G401 (cell line): ENCODE measurements around the gene NUPR1. TPM values are rescaled to one million over a fixed set of nuclear protein-coding genes. Genes with fewer than 3 reads are reported as not detected.
"Not testable (repeated sequence)": the region's sequence is repeated elsewhere in the genome, so short reads cannot be mapped to it uniquely, and the experiment has no call there.

Experiments used
- DNase-seq: peaks from one replicate; pipeline ENCODE4 v3.0.0-alpha.2; 2015; ENCODE audit warnings: low spot score
- in situ Hi-C: cut with HindIII; loops from 2 replicates; pipeline ENCODE4 v1.10.0; 2016; ENCODE audit warnings: low sequenced_read_pairs, mixed read lengths
- total RNA-seq: library from RNA; depleted of rRNA; stranded (reverse); fragments of >200 nt; shearing (Covaris generic); gene quantifications from 2 replicates; pipeline ENCODE4 v1.2.3, GENCODE V29; 2014

NUPR1 gene
- total RNA-seq, 1 experiment from 2014 or later = 113 TPM

DNA sequence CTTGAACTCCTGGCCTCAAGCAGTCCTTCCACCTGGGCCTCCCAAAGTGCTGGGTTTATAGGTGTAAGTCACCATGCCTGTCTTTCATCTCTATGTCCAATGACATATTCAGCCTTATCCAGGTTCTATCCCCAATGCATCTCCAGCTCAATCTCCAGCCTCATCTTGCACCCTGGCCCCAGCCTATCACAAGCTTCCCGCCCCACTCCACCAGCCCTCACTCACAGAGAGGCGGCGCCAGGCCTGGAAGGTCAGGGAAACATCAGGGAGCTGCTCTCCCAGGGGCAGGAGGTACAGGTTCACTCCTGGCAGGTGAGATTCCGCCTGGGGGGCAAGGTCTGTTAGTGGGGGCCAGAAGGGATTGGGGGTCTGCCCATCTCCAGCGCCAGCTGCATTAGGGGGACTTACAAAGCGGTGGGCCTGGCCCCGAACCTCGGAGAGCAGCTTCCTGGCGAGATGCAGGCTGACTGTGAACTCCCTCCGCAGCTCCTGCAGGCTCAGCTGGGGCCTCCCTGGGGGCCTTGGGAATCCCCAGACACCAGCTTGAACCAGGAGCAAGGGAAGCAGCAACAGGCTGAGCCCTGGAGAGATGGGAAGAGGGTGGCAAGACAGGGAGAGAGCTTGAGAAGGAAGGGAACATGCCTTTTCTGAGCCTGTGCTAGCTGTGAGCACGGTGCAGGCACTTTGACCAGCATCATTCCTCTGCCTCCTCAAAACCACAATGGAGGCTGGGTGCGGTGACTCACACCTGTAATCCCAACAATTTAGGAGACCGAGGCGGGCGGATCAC, 35.1 kb downstream of the NUPR1 start:
- no peak for DNase-seq
- in situ Hi-C loops = no loop called here

DNA sequence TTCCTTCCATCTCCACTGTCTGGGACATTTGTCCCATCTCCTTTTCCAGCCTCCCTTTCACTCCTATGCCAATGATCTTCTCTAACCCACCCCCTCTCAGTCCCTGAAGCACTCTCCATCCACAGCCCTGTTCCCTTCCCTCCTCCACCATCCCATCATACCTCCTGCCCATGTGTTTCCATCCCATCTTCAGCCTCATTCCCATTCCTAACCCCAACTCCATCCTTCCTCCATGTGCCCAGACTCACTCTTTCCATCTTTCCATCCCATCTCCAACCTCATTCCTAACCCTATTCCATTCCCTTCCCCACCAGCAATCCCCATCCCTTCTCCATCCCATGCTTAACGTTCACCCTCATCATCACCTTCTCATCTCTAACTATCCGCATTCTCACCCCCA, 36.5 kb downstream of the NUPR1 start:
- in situ Hi-C loops = no loop called here
- DNase-seq = no peak

DNA sequence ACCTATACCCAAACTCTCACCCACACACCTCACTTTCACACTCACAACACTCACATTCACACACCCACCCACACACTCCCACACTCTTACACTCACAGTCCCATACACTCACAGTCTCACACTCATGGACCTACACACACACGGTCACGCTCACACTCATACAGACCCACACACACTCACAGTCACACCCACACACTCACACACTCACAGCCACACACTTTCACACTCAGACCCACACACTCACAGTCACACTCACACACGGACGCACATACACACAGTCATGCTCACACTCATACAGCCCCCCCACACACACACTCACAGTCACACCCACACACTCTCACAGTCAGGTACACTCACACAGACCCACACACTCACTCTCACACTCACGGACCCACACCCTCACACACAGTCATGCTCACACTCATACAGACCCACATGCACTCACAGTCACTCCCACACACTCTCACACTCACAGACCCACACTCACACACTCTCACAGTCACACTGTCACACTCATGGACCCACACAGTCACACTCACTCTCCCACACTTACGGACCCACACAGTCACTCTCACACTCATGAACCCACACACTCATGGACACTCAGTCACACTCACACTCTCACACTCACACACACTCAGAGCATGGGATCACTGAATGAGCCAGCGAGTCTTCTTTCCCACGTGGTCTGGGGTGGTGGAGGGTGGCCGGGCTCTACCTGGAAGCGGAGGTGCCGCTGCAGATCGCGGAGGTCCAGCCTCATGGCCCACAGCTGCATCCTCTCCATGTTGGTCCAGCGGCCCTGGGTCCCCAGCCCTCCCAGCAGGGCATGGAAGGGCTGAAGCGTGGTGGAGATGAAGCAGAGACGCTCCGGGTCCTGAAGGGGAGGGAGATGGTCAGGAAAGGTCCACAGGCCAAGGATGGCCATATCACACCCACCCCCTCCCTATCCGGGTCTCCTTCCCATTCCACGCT, 37.2 kb downstream of the NUPR1 start:
- in situ Hi-C loops = no loop called here

DNA sequence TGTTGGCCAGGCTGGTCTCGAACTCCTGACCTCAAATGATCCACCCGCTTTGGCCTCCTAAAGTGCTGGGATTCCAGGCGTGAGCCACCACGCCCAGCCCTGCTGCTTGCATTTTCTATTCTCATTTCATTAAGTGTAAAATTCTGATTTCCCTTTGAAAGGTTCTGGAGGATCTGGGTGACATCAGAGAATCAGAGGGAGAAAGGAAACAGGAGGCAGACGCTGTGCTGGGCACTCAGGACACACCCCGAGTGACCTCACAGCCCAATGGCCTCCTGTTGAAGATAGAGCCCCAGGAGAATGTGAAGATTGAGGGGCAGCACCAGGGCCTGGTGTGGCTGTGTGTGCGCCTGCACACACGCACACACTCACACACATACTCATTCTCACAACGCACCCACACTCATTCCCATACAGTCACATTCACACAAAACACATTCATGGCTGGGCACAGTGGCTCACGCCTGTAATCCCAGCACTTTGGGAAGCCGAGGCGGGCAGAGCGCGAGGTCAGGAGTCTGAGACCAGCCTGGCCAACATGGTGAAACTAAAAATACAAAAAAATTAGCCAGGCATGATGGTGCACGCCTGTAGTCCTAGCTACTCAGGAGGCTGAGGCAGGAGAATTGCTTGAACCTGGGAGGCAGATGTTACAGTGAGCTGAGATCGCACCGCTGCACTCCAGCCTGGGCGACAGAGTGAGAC, 38.1 kb downstream of the NUPR1 start:
- in situ Hi-C loops, DNase-seq: not testable (repeated sequence)

More for the DNA sequence above, 37.2 kb downstream of the NUPR1 start:
- DNase-seq = no peak

DNA sequence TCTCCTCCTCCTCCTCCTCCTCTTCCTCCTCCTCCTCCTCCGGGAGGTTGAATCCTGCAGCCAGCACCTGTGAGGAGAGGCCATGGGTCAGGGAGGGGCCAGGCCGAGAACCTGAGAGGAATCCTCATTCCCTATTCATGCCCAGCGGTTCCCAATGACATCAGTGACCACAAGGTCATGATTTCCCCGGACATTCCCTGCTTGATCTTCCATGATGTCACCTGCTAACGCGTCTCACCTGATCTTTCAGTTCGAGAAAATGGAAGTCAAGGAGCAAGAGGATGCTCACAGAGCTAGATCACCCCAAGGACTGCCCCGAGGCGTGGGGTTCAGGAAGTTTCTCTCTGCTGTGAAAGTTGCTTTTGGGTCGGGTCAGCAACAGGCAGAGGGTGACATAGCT, 38.9 kb downstream of the NUPR1 start:
- in situ Hi-C loops = no loop called here

DNA sequence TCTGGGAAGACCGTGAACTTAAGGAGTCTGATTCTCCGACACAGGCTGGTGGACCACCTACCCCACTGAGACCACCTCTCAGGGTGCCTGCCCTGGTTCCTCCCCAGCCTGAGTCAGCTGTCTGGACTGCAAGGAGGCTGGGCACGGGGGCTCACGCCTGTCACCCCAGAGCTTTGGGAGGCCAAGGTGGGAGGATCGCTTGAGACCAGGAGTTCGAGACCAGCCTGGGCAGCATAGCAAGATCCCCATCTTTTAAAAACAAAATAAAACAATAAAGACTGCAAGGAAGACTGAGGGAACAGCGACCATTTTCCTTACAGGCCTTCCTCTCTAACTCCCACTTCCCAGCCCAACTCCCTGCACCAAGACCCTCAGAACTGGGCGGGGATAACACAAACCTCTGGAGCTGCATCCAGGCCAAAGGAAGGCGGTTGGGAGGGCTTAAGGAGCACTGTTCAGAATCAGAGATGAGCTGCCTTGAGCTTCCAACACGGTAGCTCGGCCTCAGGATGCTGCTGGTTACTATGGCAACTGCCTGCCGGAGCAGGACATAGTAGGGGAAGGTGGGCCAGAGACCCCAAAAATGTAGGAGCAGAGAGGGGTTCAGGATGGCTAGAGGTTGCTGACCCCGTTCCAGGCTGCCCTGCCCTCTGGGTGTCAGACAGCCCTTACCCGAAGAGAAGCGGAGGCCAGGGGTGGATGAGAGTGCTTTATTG, 40.0 kb downstream of the NUPR1 start:
- no peak for DNase-seq
- in situ Hi-C loops = no loop called here

More for the DNA sequence above, 38.9 kb downstream of the NUPR1 start:
- DNase-seq = no peak

DNA sequence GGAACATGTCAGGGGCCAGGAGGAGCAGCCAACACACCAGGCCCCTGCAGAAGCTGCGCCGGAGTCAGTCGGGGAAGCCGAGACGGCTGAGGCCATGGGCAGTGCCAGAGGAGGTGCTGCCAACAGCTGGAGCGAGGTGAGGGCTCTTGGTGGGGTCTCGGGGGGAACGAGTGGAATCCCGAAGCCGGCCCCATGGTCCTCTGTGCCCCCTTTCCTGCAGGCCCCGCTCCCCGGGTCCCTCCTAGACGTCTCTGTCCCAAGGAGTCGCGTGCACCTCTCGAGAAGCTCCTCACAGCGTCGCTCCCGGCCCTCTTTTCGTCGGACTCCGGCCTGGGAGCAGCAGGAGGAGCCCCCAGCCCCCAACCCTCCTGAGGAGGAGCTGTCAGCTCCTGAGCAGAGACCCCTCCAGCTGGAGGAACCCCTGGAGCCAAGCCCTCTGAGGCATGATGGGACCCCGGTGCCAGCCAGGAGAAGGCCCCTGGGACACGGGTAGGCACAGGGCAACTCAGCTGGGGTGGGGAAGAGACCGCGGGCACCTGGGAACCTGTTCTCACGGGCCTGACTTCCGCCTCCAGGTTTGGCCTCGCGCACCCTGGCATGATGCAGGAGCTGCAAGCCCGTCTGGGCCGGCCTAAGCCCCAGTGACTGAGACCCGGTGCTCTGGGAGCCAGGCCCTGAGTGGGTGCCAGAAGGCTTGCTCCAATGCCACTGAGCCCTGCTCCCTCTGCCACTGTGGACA, 40.7 kb downstream of the NUPR1 start:
- DNase-seq = no peak
- in situ Hi-C loops = no loop called here

DNA sequence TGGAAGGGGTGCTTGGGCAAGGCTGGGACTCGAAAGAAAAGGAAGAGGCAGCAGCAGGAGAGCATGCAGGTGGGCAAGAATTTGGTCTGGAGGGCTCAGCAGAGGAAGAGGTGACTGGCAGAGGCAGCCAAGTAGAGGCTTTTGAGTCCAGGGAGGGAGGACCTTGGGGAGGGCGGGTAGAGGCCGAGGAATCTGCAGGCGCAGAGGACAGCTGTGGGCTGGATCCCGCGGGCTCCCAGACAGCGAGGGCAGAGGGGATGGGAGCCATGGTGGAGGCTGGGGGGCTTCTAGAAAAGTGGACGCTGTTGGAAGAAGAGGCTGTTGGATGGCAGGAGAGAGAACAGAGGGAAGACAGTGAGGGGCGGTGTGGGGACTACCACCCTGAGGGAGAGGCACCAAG, 41.4 kb downstream of the NUPR1 start:
- in situ Hi-C loops = no loop called here

DNA sequence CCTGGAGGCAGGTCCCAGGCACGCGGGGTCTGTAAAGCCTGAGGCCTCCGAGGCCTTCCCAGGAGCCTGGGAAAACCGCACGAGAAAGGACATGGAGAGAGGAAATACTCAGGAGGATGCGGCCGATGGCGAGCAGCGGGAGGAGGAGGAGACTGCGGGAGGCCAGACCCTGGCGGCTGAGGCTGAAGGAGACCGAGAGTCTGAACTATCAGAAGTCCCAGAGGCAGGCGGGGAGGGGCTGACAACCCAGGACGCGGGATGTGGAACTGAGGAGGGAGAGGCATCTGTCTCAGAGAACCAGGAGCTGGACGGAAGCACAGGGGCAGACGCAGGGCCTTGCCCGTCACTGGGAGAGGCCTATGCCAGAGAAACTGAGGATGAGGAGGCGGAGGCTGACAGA, 41.9 kb downstream of the NUPR1 start:
- DNase-seq = no peak
- in situ Hi-C loops = no loop called here

More for the DNA sequence above, 41.4 kb downstream of the NUPR1 start:
- no peak for DNase-seq

DNA sequence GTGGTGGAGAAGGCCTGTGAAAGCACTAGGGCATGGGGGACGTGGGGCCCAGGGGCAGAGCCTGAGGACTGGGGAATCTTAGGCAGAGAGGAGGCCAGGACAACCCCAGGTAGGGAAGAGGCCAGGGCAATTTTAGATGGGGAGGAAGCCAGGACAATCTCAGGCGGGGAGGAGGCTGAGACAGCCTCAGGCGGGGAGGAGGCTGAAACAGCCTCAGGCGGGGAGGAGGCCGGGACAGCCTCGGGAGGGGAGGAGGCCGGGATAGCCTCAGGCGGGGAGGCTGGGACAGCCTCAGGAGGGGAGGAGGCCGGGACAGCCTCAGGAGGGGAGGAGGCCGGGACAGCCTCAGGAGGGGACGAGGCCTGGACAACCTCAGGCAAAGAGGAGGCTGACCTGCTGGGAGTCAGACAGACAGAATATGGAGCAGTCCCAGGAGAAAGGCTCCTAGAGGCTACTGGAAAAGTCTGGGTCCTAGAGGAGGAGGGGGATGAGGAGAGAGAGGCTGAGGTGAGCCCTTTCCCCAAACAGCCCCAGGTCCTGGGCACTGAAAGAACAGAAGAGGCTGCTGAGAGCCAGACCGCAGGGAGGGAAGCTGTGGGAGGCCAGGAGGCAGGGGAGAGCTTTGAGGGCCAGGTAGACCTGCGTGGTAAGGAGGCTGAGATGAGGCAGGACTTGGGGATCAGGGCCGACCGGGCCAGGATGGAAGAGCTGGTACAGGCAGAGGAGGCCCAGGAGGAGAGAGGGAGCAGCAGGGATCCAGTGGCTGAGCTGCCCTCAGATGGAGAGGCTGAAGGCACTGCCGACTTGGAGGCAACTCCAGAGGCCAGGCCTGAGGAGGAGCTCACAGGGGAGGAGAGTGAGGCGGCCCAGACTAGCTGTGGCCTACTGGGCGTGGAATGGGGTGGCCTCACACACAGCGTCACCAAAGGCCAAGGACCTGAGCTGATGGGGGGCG, 42.7 kb downstream of the NUPR1 start:
- DNase-seq = no peak
- in situ Hi-C loops = no loop called here

DNA sequence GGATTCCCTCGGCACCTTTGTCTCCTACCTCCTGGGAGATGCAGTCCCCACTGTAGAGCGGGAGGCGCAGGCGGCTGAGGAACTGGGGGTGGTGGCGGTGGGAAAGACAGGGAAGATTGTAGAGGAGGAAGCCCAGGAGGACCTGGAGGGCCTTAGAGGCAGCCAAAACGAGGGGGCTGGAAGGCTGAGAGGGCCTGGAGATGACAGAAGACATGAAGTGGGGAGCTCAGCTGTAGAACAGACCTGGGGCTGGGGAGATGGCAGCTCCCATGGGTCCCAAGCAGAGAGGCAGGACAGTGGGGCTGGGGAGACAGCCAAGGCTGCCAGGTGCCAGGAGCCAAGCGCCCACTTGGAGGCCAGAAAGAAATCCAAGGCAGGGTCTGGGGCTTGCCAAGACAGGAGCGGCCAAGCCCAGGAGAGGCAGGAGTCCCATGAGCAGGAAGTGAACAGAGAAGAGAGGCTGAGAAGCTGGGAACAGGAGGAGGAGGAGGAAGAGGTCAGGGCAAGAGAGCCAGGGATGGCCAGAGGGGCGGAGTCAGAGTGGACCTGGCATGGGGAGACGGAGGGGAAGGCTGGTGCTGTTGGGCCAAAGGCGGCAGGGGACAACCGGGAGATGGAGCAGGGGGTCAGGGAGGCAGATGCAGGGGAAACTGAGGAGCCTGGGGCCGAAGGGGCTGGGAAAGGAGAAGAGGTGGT, 43.5 kb downstream of the NUPR1 start:
- peak; percentile 12 for DNase-seq
- in situ Hi-C loops = no loop called here

DNA sequence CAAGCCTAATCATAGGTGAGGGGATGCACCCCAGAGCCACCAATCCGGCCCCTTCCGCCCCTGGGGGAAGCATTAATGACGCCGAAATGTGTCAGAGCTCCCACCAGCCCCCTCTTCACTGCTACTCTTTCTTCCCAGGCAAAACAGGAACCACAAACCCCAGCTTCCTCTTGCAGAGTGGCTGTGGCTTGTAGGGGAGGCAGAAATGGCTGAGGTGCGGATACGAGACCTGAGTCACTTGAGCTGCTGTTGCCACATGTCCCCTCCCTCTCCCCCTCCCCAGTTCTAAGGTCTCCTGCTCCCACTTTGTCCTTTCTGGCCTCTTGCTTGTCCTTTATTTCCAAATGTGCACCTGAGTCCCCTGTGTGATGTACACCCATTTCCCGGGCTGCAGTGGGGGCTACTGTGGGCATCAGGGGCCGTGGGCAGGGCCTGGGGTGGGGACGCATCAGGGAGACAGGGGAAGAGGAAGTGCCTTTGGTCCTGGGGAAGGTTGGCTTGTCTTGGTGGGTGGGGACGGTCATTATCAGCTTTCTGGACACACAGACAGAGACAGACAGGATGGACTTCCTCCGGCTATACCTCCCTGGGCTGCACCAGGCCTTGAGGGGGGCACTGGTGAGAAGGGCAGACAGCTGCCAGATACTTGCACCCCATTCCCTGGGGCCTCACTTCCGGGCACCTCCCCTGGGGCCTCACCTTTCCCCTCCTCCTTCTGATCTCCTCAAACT, 44.5 kb downstream of the NUPR1 start, which contains the start of gene APOBR:
Gene APOBR, plus strand, starts transcription at position 523 of the 731 bp plus-strand sequence. Its CDS starts 39 bp downstream, at position 562.
- in situ Hi-C loops = no loop called here
- no peak for DNase-seq

DNA sequence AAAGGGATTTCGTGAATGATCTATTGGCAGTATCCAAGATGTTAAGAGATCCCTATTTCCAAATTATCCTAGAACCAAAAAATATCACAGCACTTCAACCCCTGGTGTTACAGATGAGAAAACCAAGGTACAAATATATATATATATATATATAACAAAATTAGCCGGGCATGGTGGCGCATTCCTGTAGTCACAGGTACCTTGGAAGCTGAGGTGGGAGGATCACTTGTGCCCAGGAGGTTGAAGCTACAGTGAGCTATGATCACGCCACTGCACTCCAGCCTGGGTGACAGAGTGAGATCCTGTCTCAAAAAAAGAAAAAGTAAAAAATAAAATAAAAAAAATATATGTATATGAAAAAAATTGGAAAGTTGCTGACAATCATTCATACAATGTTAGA, 46.3 kb downstream of the NUPR1 start:
- in situ Hi-C loops = no loop called here

DNA sequence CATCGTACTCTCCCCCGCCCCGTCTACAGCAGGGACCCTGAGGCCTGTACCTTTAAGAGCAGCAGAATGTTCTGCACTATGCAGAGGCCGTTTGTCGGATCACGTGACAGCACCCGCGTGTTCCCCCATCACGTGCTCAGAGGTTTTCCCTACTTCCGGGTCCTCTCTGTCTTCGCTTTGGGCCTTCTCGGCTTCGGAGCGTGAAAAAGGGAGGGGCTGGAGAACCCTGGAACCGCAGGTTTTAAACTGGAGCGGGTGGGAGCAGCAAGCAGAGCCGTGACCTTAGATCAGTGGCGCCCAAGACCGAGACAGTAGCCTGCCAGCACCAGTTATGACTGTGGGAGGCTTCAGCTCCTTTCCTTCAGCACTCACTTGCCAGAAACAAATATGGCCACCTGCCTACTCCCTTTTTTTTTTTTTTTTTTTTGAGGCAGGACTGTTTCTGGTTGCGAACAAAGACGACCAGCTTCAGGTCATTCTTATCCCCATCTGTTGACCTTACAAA, 46.8 kb downstream of the NUPR1 start, which contains the start of gene CLN3:
Gene CLN3, minus strand, starts transcription at position 105 of the 505 bp plus-strand sequence. CDS start 315 bp downstream, outside the sequence.
- in situ Hi-C loops = no loop called here
- peak; percentile 96 for DNase-seq

More for the DNA sequence above, 46.3 kb downstream of the NUPR1 start:
- no peak for DNase-seq

DNA sequence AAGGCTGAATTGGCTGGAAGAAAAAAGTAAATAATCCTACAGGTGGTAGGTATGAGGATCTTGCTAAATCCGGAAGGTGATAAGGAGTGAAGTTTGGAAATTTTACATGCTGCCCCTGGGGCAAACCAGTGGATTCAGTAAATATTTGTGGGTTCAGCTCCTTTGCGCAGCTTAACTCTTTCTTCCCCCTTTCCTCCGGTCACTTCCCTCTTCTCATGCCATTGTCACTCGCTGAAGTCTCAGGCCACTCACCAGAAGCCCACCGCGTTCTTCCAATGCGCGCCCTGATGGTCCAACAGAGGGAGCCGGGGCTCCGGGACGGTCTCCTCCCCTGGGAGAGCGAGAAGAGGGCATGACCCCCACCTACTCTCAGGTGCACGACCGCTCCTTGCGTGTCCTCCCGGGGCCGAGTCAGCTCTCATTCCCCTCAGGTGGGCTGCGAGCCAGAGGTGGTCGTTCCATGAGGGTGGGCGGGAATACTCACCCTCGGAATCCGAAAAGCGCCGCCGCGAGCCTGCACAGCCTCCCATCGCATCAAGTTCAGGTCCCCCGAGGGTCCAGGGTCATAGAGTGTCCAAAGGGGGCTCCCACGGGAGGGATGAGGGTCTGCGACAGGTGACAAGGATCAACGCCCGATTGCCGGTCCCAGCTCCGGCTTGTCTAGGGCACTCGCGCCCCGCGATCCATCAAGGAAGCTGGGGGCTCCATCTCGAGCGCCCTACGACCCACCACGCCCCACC, 47.4 kb downstream of the NUPR1 start:
- peak; percentile 18 for DNase-seq
- in situ Hi-C loops = no loop called here
